ENCODE measurements around the gene HIP1. TPM values are rescaled to one million over a fixed set of nuclear protein-coding genes. Genes with fewer than 3 reads are reported as not detected.
A peak's percentile ranks its signal among the peaks of the same experiment; 100 is the strongest.
"Not testable (repeated sequence)": the region's sequence is repeated elsewhere in the genome, so short reads cannot be mapped to it uniquely, and the experiment has no call there.

HIP1 gene
- total RNA-seq, 1 donor from 2014 or later = 65.5 TPM

GRCh38 chr7:75534727-75535307 is 203.9 kb downstream of the HIP1 start:
- H3K4me1 Mint-ChIP-seq (ENCODE audit: low read depth, unreplicated experiment) = no peaks in the 10 kb centered on the region
- no peaks in the 10 kb centered on the region for H3K36me3 Mint-ChIP-seq (ENCODE audit: unreplicated experiment)
- no peak overlapping the region for H3K4me3 Mint-ChIP-seq (ENCODE audit: unreplicated experiment)
- H3K9me3 Mint-ChIP-seq (ENCODE audit: unreplicated experiment) = no peaks in the 10 kb centered on the region
- peaks cover 2% of the 10 kb centered on the region for H3K27me3 Mint-ChIP-seq (ENCODE audit: unreplicated experiment)
- TF ChIP-seq, protein P1, sequence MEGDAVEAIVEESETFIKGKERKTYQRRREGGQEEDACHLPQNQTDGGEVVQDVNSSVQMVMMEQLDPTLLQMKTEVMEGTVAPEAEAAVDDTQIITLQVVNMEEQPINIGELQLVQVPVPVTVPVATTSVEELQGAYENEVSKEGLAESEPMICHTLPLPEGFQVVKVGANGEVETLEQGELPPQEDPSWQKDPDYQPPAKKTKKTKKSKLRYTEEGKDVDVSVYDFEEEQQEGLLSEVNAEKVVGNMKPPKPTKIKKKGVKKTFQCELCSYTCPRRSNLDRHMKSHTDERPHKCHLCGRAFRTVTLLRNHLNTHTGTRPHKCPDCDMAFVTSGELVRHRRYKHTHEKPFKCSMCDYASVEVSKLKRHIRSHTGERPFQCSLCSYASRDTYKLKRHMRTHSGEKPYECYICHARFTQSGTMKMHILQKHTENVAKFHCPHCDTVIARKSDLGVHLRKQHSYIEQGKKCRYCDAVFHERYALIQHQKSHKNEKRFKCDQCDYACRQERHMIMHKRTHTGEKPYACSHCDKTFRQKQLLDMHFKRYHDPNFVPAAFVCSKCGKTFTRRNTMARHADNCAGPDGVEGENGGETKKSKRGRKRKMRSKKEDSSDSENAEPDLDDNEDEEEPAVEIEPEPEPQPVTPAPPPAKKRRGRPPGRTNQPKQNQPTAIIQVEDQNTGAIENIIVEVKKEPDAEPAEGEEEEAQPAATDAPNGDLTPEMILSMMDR (IDR thresholded peaks at IDR 0.05; ENCODE audit: partially characterized antibody, unreplicated experiment) = no peak
- no peak for DNase-seq
- H3K27ac Mint-ChIP-seq (ENCODE audit: unreplicated experiment) = no peak overlapping the region

GRCh38 chr7:75533926-75534325 is 204.8 kb downstream of the HIP1 start:
- no peaks in the 10 kb centered on the region for H3K9me3 Mint-ChIP-seq (ENCODE audit: unreplicated experiment)
- no peaks in the 10 kb centered on the region for H3K36me3 Mint-ChIP-seq (ENCODE audit: unreplicated experiment)
- no peak for DNase-seq

DNA sequence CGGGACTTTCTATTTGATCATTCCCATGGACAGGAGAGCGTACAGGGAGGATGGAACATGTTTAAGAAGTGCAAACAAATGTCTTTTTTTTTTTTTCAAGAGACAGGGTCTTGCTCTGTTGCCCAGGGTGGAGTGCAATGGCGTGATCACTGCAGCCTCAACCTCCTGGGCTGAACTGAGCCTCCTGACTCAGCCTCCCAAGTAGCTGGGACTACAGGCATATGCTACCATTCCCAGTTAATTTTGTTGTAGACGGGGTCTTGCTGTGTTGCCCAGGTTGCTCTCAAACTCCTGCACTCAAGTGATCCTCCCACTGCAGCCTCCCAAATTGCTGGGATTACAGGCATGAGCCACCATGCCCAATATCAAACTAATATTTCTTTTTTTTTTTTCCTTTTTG is 206.1 kb downstream of the HIP1 start:
- Mint-ChIP-seq H3K4me1 (ENCODE audit: low read depth, unreplicated experiment) (no peaks in the 10 kb centered on the region), H3K27ac (ENCODE audit: unreplicated experiment) (no peak overlapping the region), H3K27me3 (ENCODE audit: unreplicated experiment) (peaks cover 2% of the 10 kb centered on the region), H3K36me3 (ENCODE audit: unreplicated experiment) (no peaks in the 10 kb centered on the region), H3K9me3 (ENCODE audit: unreplicated experiment) (no peaks in the 10 kb centered on the region), H3K4me3 (ENCODE audit: unreplicated experiment) (no peak overlapping the region)
- DNase-seq = no peak
- TF ChIP-seq, protein P1 (IDR thresholded peaks at IDR 0.05; ENCODE audit: partially characterized antibody, unreplicated experiment) = no peak

More at GRCh38 chr7:75533926-75534325, 204.8 kb downstream of the HIP1 start:
- H3K27ac Mint-ChIP-seq (ENCODE audit: unreplicated experiment) = no peak overlapping the region
- TF ChIP-seq, protein P1 (IDR thresholded peaks at IDR 0.05; ENCODE audit: partially characterized antibody, unreplicated experiment) = no peak
- H3K4me3 Mint-ChIP-seq (ENCODE audit: unreplicated experiment) = no peak overlapping the region
- H3K27me3 Mint-ChIP-seq (ENCODE audit: unreplicated experiment) = peaks cover 2% of the 10 kb centered on the region
- no peaks in the 10 kb centered on the region for H3K4me1 Mint-ChIP-seq (ENCODE audit: low read depth, unreplicated experiment)

DNA sequence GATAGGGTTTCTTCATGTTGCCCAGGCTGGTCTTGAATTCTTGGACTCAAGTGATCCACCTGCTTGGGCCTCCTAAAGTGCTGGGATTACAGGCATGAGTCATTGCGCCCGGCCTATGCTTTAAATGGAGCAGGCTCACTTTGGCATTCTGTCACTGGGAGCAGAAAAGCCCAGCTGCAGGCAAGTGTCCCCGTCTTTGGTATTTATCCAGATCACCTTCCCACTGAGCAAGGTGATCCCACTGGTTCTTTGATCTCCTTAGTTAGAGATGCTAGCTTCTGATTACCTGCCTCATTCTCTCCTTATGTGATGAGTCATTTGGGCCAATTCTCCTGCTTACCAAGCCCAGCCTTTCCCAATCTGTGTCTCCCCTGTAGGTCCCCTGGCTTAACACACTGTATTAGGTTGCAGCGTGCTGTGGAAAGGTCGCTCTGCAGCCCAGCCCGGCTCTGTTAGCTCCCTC is 207.4 kb downstream of the HIP1 start:
- H3K36me3 Mint-ChIP-seq (ENCODE audit: unreplicated experiment) = no peaks in the 10 kb centered on the region
- H3K9me3 Mint-ChIP-seq (ENCODE audit: unreplicated experiment) = peaks cover 3% of the 10 kb centered on the region
- H3K27me3 Mint-ChIP-seq (ENCODE audit: unreplicated experiment) = peaks cover 5% of the 10 kb centered on the region
- no peak for DNase-seq
- no peak overlapping the region for H3K27ac Mint-ChIP-seq (ENCODE audit: unreplicated experiment)
- peaks cover 4% of the 10 kb centered on the region for H3K4me1 Mint-ChIP-seq (ENCODE audit: low read depth, unreplicated experiment)
- TF ChIP-seq, protein P1 (IDR thresholded peaks at IDR 0.05; ENCODE audit: partially characterized antibody, unreplicated experiment) = no peak
- H3K4me3 Mint-ChIP-seq (ENCODE audit: unreplicated experiment) = no peak overlapping the region

GRCh38 chr7:75527224-75527722 is 211.5 kb downstream of the HIP1 start:
- DNase-seq; H3K9me3 Mint-ChIP-seq (ENCODE audit: unreplicated experiment); H3K4me1 Mint-ChIP-seq (ENCODE audit: low read depth, unreplicated experiment); H3K27me3 Mint-ChIP-seq (ENCODE audit: unreplicated experiment); H3K36me3 Mint-ChIP-seq (ENCODE audit: unreplicated experiment): not testable (repeated sequence)
- Mint-ChIP-seq H3K27ac (ENCODE audit: unreplicated experiment) (peak overlapping the region; percentile 89), H3K4me3 (ENCODE audit: unreplicated experiment) (peak overlapping the region; percentile 97)

DNA sequence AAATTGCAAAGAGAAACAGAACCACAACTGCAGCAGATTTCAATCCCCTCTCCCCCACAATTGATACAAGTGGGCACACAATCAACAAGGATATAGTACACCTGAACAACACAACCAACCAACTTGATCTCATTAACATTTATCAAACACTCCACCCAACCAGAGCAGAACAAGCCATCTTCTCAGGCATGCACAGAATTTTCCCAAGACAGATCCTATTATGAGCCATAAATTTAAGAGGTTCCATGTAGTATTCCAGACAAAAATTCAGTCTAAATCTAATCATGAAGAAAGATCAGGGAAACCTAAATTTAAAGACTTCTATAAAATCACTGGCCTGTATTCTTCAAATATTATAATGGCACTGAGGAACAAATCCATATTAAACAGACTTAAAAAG is 217.0 kb downstream of the HIP1 start:
- not testable (repeated sequence) for H3K27ac Mint-ChIP-seq (ENCODE audit: unreplicated experiment); H3K9me3 Mint-ChIP-seq (ENCODE audit: unreplicated experiment); H3K4me3 Mint-ChIP-seq (ENCODE audit: unreplicated experiment); DNase-seq; H3K4me1 Mint-ChIP-seq (ENCODE audit: low read depth, unreplicated experiment); H3K36me3 Mint-ChIP-seq (ENCODE audit: unreplicated experiment); H3K27me3 Mint-ChIP-seq (ENCODE audit: unreplicated experiment)

GRCh38 chr7:75518842-75519241 is 219.9 kb downstream of the HIP1 start:
- H3K36me3 Mint-ChIP-seq (ENCODE audit: unreplicated experiment); H3K4me3 Mint-ChIP-seq (ENCODE audit: unreplicated experiment); DNase-seq; H3K4me1 Mint-ChIP-seq (ENCODE audit: low read depth, unreplicated experiment); H3K27me3 Mint-ChIP-seq (ENCODE audit: unreplicated experiment); H3K9me3 Mint-ChIP-seq (ENCODE audit: unreplicated experiment); H3K27ac Mint-ChIP-seq (ENCODE audit: unreplicated experiment): not testable (repeated sequence)

- H3K36me3 Mint-ChIP-seq (ENCODE audit: unreplicated experiment); DNase-seq; H3K9me3 Mint-ChIP-seq (ENCODE audit: unreplicated experiment); H3K27me3 Mint-ChIP-seq (ENCODE audit: unreplicated experiment); H3K4me1 Mint-ChIP-seq (ENCODE audit: low read depth, unreplicated experiment); H3K4me3 Mint-ChIP-seq (ENCODE audit: unreplicated experiment); H3K27ac Mint-ChIP-seq (ENCODE audit: unreplicated experiment): not testable (repeated sequence)
These were observed 229.7 kb downstream of the HIP1 start for GRCh38 chr7:75509033-75509432.

GRCh38 chr7:75492020-75492419 is 246.7 kb downstream of the HIP1 start, which contains the start of gene SPDYE5:
SPDYE5 (plus strand) TSS chr7:75492320; CDS start chr7:75494048, 1,728 bp downstream.
- H3K4me3 Mint-ChIP-seq (ENCODE audit: unreplicated experiment); DNase-seq; H3K36me3 Mint-ChIP-seq (ENCODE audit: unreplicated experiment); H3K9me3 Mint-ChIP-seq (ENCODE audit: unreplicated experiment); H3K27me3 Mint-ChIP-seq (ENCODE audit: unreplicated experiment); H3K27ac Mint-ChIP-seq (ENCODE audit: unreplicated experiment); H3K4me1 Mint-ChIP-seq (ENCODE audit: low read depth, unreplicated experiment): not testable (repeated sequence)

Measured in glutamatergic neuron (in vitro differentiated cells).